ENCODE results near the gene ADD2. TPM values are rescaled to one million over a fixed set of nuclear protein-coding genes. Genes with fewer than 3 reads are reported as not detected.

ADD2 gene
- total RNA-seq, 1 experiment from 2014 or later, result 4.4 TPM

GRCh38 chr2:70691497-70692140, 76.4 kb downstream of the ADD2 start:
- no peak overlapping the region for H2AFZ ChIP-seq (ENCODE audit: low read length)
- ChIA-PET POLR2A (ENCODE audit: unreplicated experiment) (no interaction called here), CTCF (no interaction called here)
- ATAC-seq (no peak), DNase-seq (no peak)
- no peaks in the 10 kb centered on the region for H3K9me2 ChIP-seq (replicated peaks; ENCODE audit: low read length)
- H3K36me3 ChIP-seq (ENCODE audit: low read depth, low read length), result no peaks in the 10 kb centered on the region
- no peak overlapping the region for H3K27ac ChIP-seq (ENCODE audit: low read length)
- no peaks in the 10 kb centered on the region for H3K79me2 ChIP-seq (ENCODE audit: low read length)
- no TSS peak for BruUV-seq (replicated peaks)
- no peak overlapping the region for H3K4me2 ChIP-seq (ENCODE audit: low read length)
- TF ChIP-seq EZH2 (IDR thresholded peaks at IDR 0.05; ENCODE audit: low read length, unreplicated experiment) (no peak), EZH2phosphoT487 (IDR thresholded peaks at IDR 0.05; ENCODE audit: borderline replicate concordance, low read length) (no peak), CTCF (conservative IDR thresholded peaks at IDR 0.05; ENCODE audit: low read depth, low read length) (no peak)
- no peaks in the 10 kb centered on the region for H4K20me1 ChIP-seq (ENCODE audit: low read length)
- H3K4me1 ChIP-seq (ENCODE audit: insufficient read depth, low read length), result no peaks in the 10 kb centered on the region
- intact Hi-C loops (cut with micrococcal nuclease), result no loop called here
- no peak overlapping the region for H3K4me3 ChIP-seq (ENCODE audit: low read length)
- peaks cover 67% of the 10 kb centered on the region for H3K27me3 ChIP-seq (ENCODE audit: low read length)
- no peak overlapping the region for H3K9ac ChIP-seq (ENCODE audit: low read length)
- no peaks in the 10 kb centered on the region for H3F3A ChIP-seq (ENCODE audit: low read length, unreplicated experiment)
- no peaks in the 10 kb centered on the region for H3K9me3 ChIP-seq (ENCODE audit: low read length)

DNA sequence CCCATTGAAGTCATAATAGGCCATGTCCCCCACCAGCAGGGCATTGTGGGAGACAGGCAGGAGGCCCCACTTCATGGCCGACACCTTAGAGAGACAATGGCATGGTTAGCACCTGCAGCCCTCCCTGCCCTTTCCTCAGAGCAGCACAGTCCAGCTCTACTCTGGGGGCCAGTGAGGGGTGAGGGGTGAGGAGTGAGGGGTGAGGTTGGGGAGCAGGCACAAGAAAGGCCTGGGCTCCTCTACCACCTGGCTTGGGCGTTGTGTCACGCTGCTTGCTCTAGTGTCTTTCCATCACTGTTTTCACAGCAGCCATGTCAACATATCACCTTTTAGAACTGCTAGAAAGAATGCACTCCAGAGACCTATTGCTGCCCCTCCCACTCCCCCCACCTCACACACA, 77.2 kb downstream of the ADD2 start:
- H4K20me1 ChIP-seq (ENCODE audit: low read length), result no peaks in the 10 kb centered on the region
- H3K9ac ChIP-seq (ENCODE audit: low read length), result no peak overlapping the region
- no peaks in the 10 kb centered on the region for H3F3A ChIP-seq (ENCODE audit: low read length, unreplicated experiment)
- no peak for DNase-seq
- H3K9me3 ChIP-seq (ENCODE audit: low read length), result no peaks in the 10 kb centered on the region
- no peak for ATAC-seq
- BruUV-seq (replicated peaks), result no TSS peak
- CTCF ChIA-PET, result no interaction called here
- H3K27me3 ChIP-seq (ENCODE audit: low read length), result peaks cover 60% of the 10 kb centered on the region
- no peak overlapping the region for H3K4me3 ChIP-seq (ENCODE audit: low read length)
- H3K9me2 ChIP-seq (replicated peaks; ENCODE audit: low read length), result no peaks in the 10 kb centered on the region
- TF ChIP-seq CTCF (conservative IDR thresholded peaks at IDR 0.05; ENCODE audit: low read depth, low read length), result no peak
- no peak for TF ChIP-seq EZH2phosphoT487 (IDR thresholded peaks at IDR 0.05; ENCODE audit: borderline replicate concordance, low read length)
- no peak for TF ChIP-seq EZH2 (IDR thresholded peaks at IDR 0.05; ENCODE audit: low read length, unreplicated experiment)
- H3K4me2 ChIP-seq (ENCODE audit: low read length), result no peak overlapping the region
- POLR2A ChIA-PET (ENCODE audit: unreplicated experiment), result no interaction called here
- H3K36me3 ChIP-seq (ENCODE audit: low read depth, low read length), result no peaks in the 10 kb centered on the region
- no peak overlapping the region for H2AFZ ChIP-seq (ENCODE audit: low read length)
- H3K79me2 ChIP-seq (ENCODE audit: low read length), result no peaks in the 10 kb centered on the region
- no peaks in the 10 kb centered on the region for H3K4me1 ChIP-seq (ENCODE audit: insufficient read depth, low read length)
- H3K27ac ChIP-seq (ENCODE audit: low read length), result no peak overlapping the region
- intact Hi-C loops (cut with micrococcal nuclease), result no loop called here

GRCh38 chr2:70688427-70688826, 79.6 kb downstream of the ADD2 start:
- Histone ChIP-seq H3K27ac (ENCODE audit: low read length) (no peak overlapping the region), H3K79me2 (ENCODE audit: low read length) (no peaks in the 10 kb centered on the region), H3K4me2 (ENCODE audit: low read length) (no peak overlapping the region), H3K36me3 (ENCODE audit: low read depth, low read length) (no peaks in the 10 kb centered on the region), H3K9me2 (replicated peaks; ENCODE audit: low read length) (no peaks in the 10 kb centered on the region), H3K9ac (ENCODE audit: low read length) (no peak overlapping the region), H3K9me3 (ENCODE audit: low read length) (no peaks in the 10 kb centered on the region), H3F3A (ENCODE audit: low read length, unreplicated experiment) (no peaks in the 10 kb centered on the region), H2AFZ (ENCODE audit: low read length) (no peak overlapping the region), H3K27me3 (ENCODE audit: low read length) (peaks cover 53% of the 10 kb centered on the region), H3K4me3 (ENCODE audit: low read length) (no peak overlapping the region), H3K4me1 (ENCODE audit: insufficient read depth, low read length) (no peaks in the 10 kb centered on the region), H4K20me1 (ENCODE audit: low read length) (no peaks in the 10 kb centered on the region)
- ChIA-PET POLR2A (ENCODE audit: unreplicated experiment) (no interaction called here), CTCF (no interaction called here)
- no TSS peak for BruUV-seq (replicated peaks)
- DNase-seq (no peak), ATAC-seq (no peak)
- TF ChIP-seq EZH2 (IDR thresholded peaks at IDR 0.05; ENCODE audit: low read length, unreplicated experiment), result no peak
- intact Hi-C loops (cut with micrococcal nuclease), result no loop called here

Measured in PC-3 (cell line).